IMR-90 (cell line): Measurements from ENCODE around the gene ZBTB11. TPM values are rescaled to one million over a fixed set of nuclear protein-coding genes. Genes with fewer than 3 reads are reported as not detected.
A peak's percentile ranks its signal among the peaks of the same experiment; 100 is the strongest.

Experiments used
- ATAC-seq: fragments of 200-7000 bp; cut with Tn5 transposase; 2 replicates; pipeline ENCODE4 v1.9.1; 2020; ENCODE audit warnings: low read depth, mild to moderate bottlenecking, moderate library complexity
- BruUV-seq: library from RNA; stranded (reverse); fragments of 400-500 nt; replicated peaks from 2 replicates; lab custom pipeline; 2021; lab: Mats Ljungman, UMichigan
- CTCF ChIA-PET: fragments of 300-600 bp; formaldehyde crosslinking; extraction: SDS; loops from one replicate; lab custom pipeline; 2021; ENCODE audit warnings: antibody characterized with exemption; lab: Yijun Ruan, JAX
- POLR2A ChIA-PET: fragments of 300-600 bp; sonication (Branson Sonifier 250); formaldehyde crosslinking; loops from one replicate; lab custom pipeline; 2022; ENCODE audit warnings: antibody characterized with exemption; ENCODE audit not compliant: unreplicated experiment; lab: Charles Lee
- DNase-seq: peaks from one replicate; pipeline ENCODE4 v3.0.0; 2013
- H2AFZ ChIP-seq: replicated peaks from 2 replicates; pipeline ENCODE3; 2013; ENCODE audit warnings: low read length, mild to moderate bottlenecking; ENCODE audit not compliant: poor library complexity
- H2AK5ac ChIP-seq: 2 replicates; pipeline ENCODE4 v1.6.1; 2013; ENCODE audit warnings: low read depth, low read length, inconsistent platforms
- H2AK9ac ChIP-seq: replicated peaks from 2 replicates; pipeline ENCODE3; 2013; ENCODE audit warnings: mild to moderate bottlenecking, low read depth, low read length, moderate library complexity; ENCODE audit not compliant: poor library complexity
- H2BK120ac ChIP-seq: 2 replicates; pipeline ENCODE4 v1.6.1; 2013; ENCODE audit warnings: low read depth, low read length, inconsistent platforms
- H2BK15ac ChIP-seq: 3 replicates; pipeline ENCODE4 v1.6.1; 2013; ENCODE audit warnings: low read depth, low read length, inconsistent platforms
- H2BK20ac ChIP-seq: 2 replicates; pipeline ENCODE4 v1.6.1; 2013; ENCODE audit warnings: low read depth, mild to moderate bottlenecking, inconsistent platforms, low read length, moderate library complexity
- H2BK5ac ChIP-seq: 2 replicates; pipeline ENCODE4 v1.6.1; 2013; ENCODE audit warnings: mild to moderate bottlenecking, low read depth, low read length, inconsistent platforms; ENCODE audit not compliant: poor library complexity, severe bottlenecking
- H3K14ac ChIP-seq: replicated peaks from 2 replicates; pipeline ENCODE4 v1.6.1; 2013; ENCODE audit warnings: low read depth, low read length, inconsistent platforms
- H3K18ac ChIP-seq: 2 replicates; pipeline ENCODE4 v1.6.1; 2013; ENCODE audit warnings: low read depth, low read length, control low read depth
- H3K23ac ChIP-seq: 2 replicates; pipeline ENCODE4 v1.6.1; 2013; ENCODE audit warnings: low read depth, low read length, inconsistent platforms
- H3K27ac ChIP-seq: 2 replicates; pipeline ENCODE4 v1.5.1; 2013; ENCODE audit warnings: mild to moderate bottlenecking, control low read depth, low read length; ENCODE audit not compliant: insufficient read depth
- H3K27me3 ChIP-seq: 2 replicates; pipeline ENCODE4 v1.6.1; 2013; ENCODE audit warnings: low read length; ENCODE audit not compliant: control insufficient read depth, insufficient read depth
- H3K36me3 ChIP-seq: 2 replicates; pipeline ENCODE4 v1.6.1; 2013; ENCODE audit warnings: low read length, mixed read lengths; ENCODE audit not compliant: control insufficient read depth, insufficient read depth
- H3K4ac ChIP-seq: 2 replicates; pipeline ENCODE4 v1.6.1; 2013; ENCODE audit warnings: low read depth, low read length, inconsistent platforms
- H3K4me1 ChIP-seq: 2 replicates; pipeline ENCODE4 v1.6.1; 2013; ENCODE audit warnings: low read length, mixed read lengths; ENCODE audit not compliant: control insufficient read depth, insufficient read depth
- H3K4me2 ChIP-seq: 2 replicates; pipeline ENCODE4 v1.6.1; 2013; ENCODE audit warnings: low read depth, mild to moderate bottlenecking, control low read depth, low read length, moderate library complexity
- H3K4me3 ChIP-seq: 2 replicates; pipeline ENCODE4 v1.5.1; 2013; ENCODE audit warnings: low read depth, mild to moderate bottlenecking, control low read depth, low read length, moderate library complexity; ENCODE audit not compliant: insufficient read depth
- H3K56ac ChIP-seq: 2 replicates; pipeline ENCODE4 v1.6.1; 2013; ENCODE audit warnings: low read length, inconsistent platforms; ENCODE audit not compliant: insufficient read depth; ENCODE audit errors: extremely low read depth
- H3K79me1 ChIP-seq, 2 experiments: 2 replicates each; pipeline ENCODE4 v1.6.1; 2013; ENCODE audit warnings: low read length in 2 of 2, inconsistent platforms in 1 of 2, low read depth in 1 of 2
- H3K9ac ChIP-seq: 2 replicates; pipeline ENCODE4 v1.6.1; 2013; ENCODE audit warnings: low read depth, low read length, control low read depth
- H3K9me1 ChIP-seq: 2 replicates; pipeline ENCODE4 v1.6.1; 2013; ENCODE audit warnings: low read length, inconsistent platforms; ENCODE audit not compliant: insufficient read depth
- H3K9me3 ChIP-seq: 2 replicates; pipeline ENCODE4 v1.6.1; 2013; ENCODE audit warnings: low read length; ENCODE audit not compliant: control insufficient read depth, insufficient read depth
- H4K20me1 ChIP-seq: 2 replicates; pipeline ENCODE4 v1.6.1; 2013; ENCODE audit warnings: low read length, inconsistent platforms; ENCODE audit not compliant: insufficient read depth
- H4K5ac ChIP-seq: 2 replicates; pipeline ENCODE4 v1.6.1; 2013; ENCODE audit warnings: mild to moderate bottlenecking, low read depth, low read length, control low read depth
- H4K8ac ChIP-seq, 2 experiments: 2 replicates each; pipeline ENCODE4 v1.6.1; 2013; ENCODE audit warnings: low read depth in 2 of 2, low read length in 2 of 2, control low read depth in 1 of 2, inconsistent platforms in 1 of 2
- H4K91ac ChIP-seq: 2 replicates; pipeline ENCODE4 v1.6.1; 2013; ENCODE audit warnings: low read depth, low read length, inconsistent platforms; ENCODE audit not compliant: insufficient read depth
- BHLHE40 ChIP-seq: fragments of 150-350 bp; IDR thresholded peaks from 2 replicates; pipeline ENCODE4 v1.6.1; 2016; ENCODE audit warnings: mild to moderate bottlenecking, low read depth, low read length
- CEBPB ChIP-seq: IDR thresholded peaks from 2 replicates; pipeline ENCODE4 v1.6.1; 2012; ENCODE audit warnings: low read depth, low read length, improper control_type of control experiment
- CHD1 ChIP-seq: IDR thresholded peaks from 2 replicates; pipeline ENCODE4 v1.6.1; 2012; ENCODE audit warnings: low read depth, low read length, improper control_type of control experiment
- CTCF ChIP-seq: conservative IDR thresholded peaks from 2 replicates; pipeline ENCODE4 v1.5.1; 2012; ENCODE audit warnings: mild to moderate bottlenecking, low read depth, low read length, improper control_type of control experiment
- FOS ChIP-seq: fragments of 150-350 bp; IDR thresholded peaks from 2 replicates; pipeline ENCODE4 v1.6.1; 2016; ENCODE audit warnings: low read depth, low read length
- MAFK ChIP-seq: IDR thresholded peaks from 2 replicates; pipeline ENCODE4 v1.6.1; 2012; ENCODE audit warnings: low read depth, low read length, improper control_type of control experiment
- POLR2A ChIP-seq: IDR thresholded peaks from 2 replicates; pipeline ENCODE4 v1.6.1; 2012; ENCODE audit warnings: mild to moderate bottlenecking, low read depth, low read length
- WGBS, 2 experiments: methylation state at CpG; one replicate each; pipeline versions ENCODE4 v1.1.5 to v1.1.7; 2013; ENCODE audit warnings: missing lambda C conversion rate in 2 of 2; ENCODE audit not compliant: insufficient read length in 1 of 2; ENCODE audit errors: extremely low coverage in 2 of 2; 5-methylcytosine and 5-hydroxymethylcytosine counted together
- dilution Hi-C: fragments of 300-500 bp; cut with HindIII; formaldehyde crosslinking; loops from one replicate; pipeline ENCODE4 v1.14.3; 2018; ENCODE audit warnings: low sequenced_read_pairs; ENCODE audit not compliant: unreplicated experiment
- in situ Hi-C: fragments of 300-500 bp; cut with MboI; formaldehyde crosslinking; loops from 3 replicates; pipeline ENCODE4 v1.14.3; 2019; ENCODE audit warnings: low sequenced_read_pairs, inconsistent platforms, mixed read lengths
- intact Hi-C: fragments of 100-400 bp; cut with micrococcal nuclease; formaldehyde crosslinking; loops from 2 replicates; pipeline ENCODE4 v1.10.0; 2022
- polyA plus RNA-seq, 3 experiments: library from polyadenylated mRNA; depleted of rRNA; stranded (reverse); fragments of >200 nt; gene quantifications; 2 replicates each; pipeline ENCODE4 v1.2.3, GENCODE V29; 2012; ENCODE audit warnings: low replicate concordance in 1 of 3
- total RNA-seq: library from RNA; depleted of rRNA; stranded (reverse); fragments of >200 nt; gene quantifications from 2 replicates; pipeline ENCODE4 v1.2.3, GENCODE V29; 2012

The ZBTB11 gene
- total and polyA plus RNA-seq, 2 of the 4 experiments (the other 2 are of a cell fraction) = 6.0 to 17.2 TPM

- no peak overlapping the region for H2BK15ac ChIP-seq
- 0 out of 2 replicates have a peak, but pooled peaks cover 2% of the 10 kb centered on the region for H3K9me1 ChIP-seq
- ChIA-PET CTCF (interaction anchor here (1.0 to 1.9 kb wide), 2 partner anchors 11 to 12 kb away, joined by 4 to 7 read pairs; partner anchors contain the start of gene RPL24), POLR2A (no interaction called here)
- H3K9me3 ChIP-seq = no peaks in the 10 kb centered on the region
- H2BK120ac ChIP-seq = no peak overlapping the region
- H3K56ac ChIP-seq = no peak overlapping the region
- peak overlapping the region; percentile 28 for H2BK5ac ChIP-seq
- H3K79me1 ChIP-seq = peaks cover 15 to 42% of the 10 kb centered on the region in 2 experiments; a peak in 3 of 4 replicates
- peak overlapping the region; percentile 53 for H3K9ac ChIP-seq
- H3K23ac ChIP-seq = peak overlapping the region; percentile 53; the same call in 1 of the 2 replicates
- no peak overlapping the region for H4K91ac ChIP-seq
- no peak overlapping the region for H4K5ac ChIP-seq
- H4K8ac ChIP-seq = no peak overlapping the region; a peak in 1 of 4 replicates
- H2AK9ac ChIP-seq = peak overlapping the region; percentile 52
- peak overlapping the region; percentile 12 for H3K27ac ChIP-seq
- in situ Hi-C loops (no loop called here), dilution Hi-C loops (no loop called here), intact Hi-C loops (loop anchor here (10.0 kb wide), 1 partner anchor 1601 kb away; no protein-coding TSS in a partner anchor)
- ATAC-seq = no peak
- H2AFZ ChIP-seq = peak overlapping the region; percentile 67
- H3K4ac ChIP-seq = peak overlapping the region; percentile 31; the same call in 1 of the 2 replicates
- 13% methylated on average over 6 of the region's 27 CpGs; no CpG with 5 or more reads in 1 of the 2 experiments for WGBS, 2 experiments
- TF ChIP-seq POLR2A (peak; percentile 94), CEBPB (0 out of 2 replicates have a peak, but pooled peaks have one; percentile 16), CTCF (no peak), CHD1 (no peak), FOS (0 out of 2 replicates have a peak, but pooled peaks have one; percentile 8), BHLHE40 (no peak), MAFK (0 out of 2 replicates have a peak, but pooled peaks have one; percentile 25)
- peak overlapping the region; percentile 94 for H3K4me3 ChIP-seq
- no peak overlapping the region for H3K18ac ChIP-seq
- H2AK5ac ChIP-seq = no peak overlapping the region
- peak overlapping the region; percentile 87 for H3K4me2 ChIP-seq
- H2BK20ac ChIP-seq = no peak overlapping the region
- H3K27me3 ChIP-seq = no peaks in the 10 kb centered on the region
- no peak for DNase-seq
- no TSS peak for BruUV-seq
- H3K36me3 ChIP-seq = peaks cover 8% of the 10 kb centered on the region
- H3K4me1 ChIP-seq = peaks cover 4% of the 10 kb centered on the region
- H3K14ac ChIP-seq = peak overlapping the region; percentile 83
- H4K20me1 ChIP-seq = peaks cover 19% of the 10 kb centered on the region
These were observed 1.2 kb downstream of the ZBTB11 start for GRCh38 chr3:101675709-101676215.
